Effector memory CD4-positive, alpha-beta T cell (primary cell): Measurements from ENCODE around the gene SUDS3.

Experiments
- DNase-seq, 3 donors: peaks; one replicate each; pipeline ENCODE4 v3.0.0-alpha.2; 2020
- H3K27ac ChIP-seq: 2 replicates; pipeline ENCODE4 v1.7.0; 2013; ENCODE audit warnings: mild to moderate bottlenecking, low read length, moderate library complexity; ENCODE audit not compliant: insufficient read depth, poor library complexity, severe bottlenecking
- H3K27me3 ChIP-seq: replicated peaks from 2 replicates; pipeline ENCODE4 v1.7.0; 2013; ENCODE audit warnings: mild to moderate bottlenecking, low read length; ENCODE audit not compliant: insufficient read depth, control insufficient read depth, poor library complexity, severe bottlenecking
- H3K36me3 ChIP-seq: 2 replicates; pipeline ENCODE4 v1.7.0; 2013; ENCODE audit warnings: mild to moderate bottlenecking, low read length, moderate library complexity; ENCODE audit not compliant: control insufficient read depth, insufficient read depth
- H3K4me1 ChIP-seq: 2 replicates; pipeline ENCODE4 v1.7.0; 2013; ENCODE audit warnings: low read length, mild to moderate bottlenecking; ENCODE audit not compliant: control insufficient read depth, insufficient read depth, poor library complexity, severe bottlenecking
- H3K4me3 ChIP-seq: 2 replicates; pipeline ENCODE4 v1.7.0; 2013; ENCODE audit warnings: low read length, low read depth, mild to moderate bottlenecking; ENCODE audit not compliant: insufficient read depth, poor library complexity, severe bottlenecking
- H3K9me3 ChIP-seq: 2 replicates; pipeline ENCODE4 v1.7.0; 2013; ENCODE audit warnings: mild to moderate bottlenecking, low read length, moderate library complexity; ENCODE audit not compliant: control insufficient read depth

SUDS3 gene

DNA sequence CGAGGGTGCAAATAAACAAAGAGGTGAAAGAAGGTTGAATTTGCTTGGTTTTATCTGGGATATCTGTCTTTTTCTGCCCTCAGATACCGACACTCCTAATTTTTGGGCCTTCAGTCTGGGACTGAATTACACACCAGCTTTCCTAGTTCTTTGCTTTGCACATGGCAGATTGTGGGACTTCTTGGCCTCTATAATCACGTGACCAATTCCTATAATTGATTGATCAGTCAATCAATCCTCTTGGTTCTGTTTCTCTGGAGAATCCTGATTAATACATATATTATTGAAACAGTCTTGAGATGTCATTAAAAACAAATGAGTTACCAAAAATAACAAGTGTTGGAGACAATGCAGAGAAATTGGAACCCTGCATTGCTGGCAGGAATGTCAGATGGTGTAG is 62.7 kb downstream of the SUDS3 start:
- Histone ChIP-seq H3K4me1 (no peaks in the 10 kb centered on the region), H3K36me3 (no peaks in the 10 kb centered on the region), H3K27me3 (no peaks in the 10 kb centered on the region), H3K4me3 (no peak overlapping the region), H3K27ac (no peak overlapping the region), H3K9me3 (no peaks in the 10 kb centered on the region)
- no peak for DNase-seq

DNA sequence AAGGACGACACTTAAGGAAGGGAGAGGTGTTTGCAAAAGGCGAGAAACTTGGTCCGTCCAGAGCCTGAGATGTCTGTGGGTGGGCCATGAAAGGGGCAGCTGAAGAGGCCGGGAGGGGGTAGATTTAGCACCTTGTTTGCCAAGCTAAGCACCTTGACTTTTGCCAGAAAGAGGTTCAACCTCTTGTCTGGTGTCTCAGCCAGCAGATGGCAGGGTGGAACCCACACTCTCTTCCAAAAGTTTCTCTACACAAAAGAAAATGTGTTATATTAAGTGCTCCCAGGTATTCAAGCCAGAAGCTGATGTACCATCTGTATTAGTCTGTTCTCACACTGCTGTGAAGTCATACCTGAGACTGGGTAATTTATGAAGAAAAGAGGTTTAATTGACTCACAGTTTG is 69.9 kb downstream of the SUDS3 start:
- H3K27me3 ChIP-seq: no peaks in the 10 kb centered on the region
- no peaks in the 10 kb centered on the region for H3K9me3 ChIP-seq
- no peak for DNase-seq
- H3K27ac ChIP-seq: no peak overlapping the region
- no peaks in the 10 kb centered on the region for H3K36me3 ChIP-seq
- no peak overlapping the region for H3K4me3 ChIP-seq
- H3K4me1 ChIP-seq: no peaks in the 10 kb centered on the region

DNA sequence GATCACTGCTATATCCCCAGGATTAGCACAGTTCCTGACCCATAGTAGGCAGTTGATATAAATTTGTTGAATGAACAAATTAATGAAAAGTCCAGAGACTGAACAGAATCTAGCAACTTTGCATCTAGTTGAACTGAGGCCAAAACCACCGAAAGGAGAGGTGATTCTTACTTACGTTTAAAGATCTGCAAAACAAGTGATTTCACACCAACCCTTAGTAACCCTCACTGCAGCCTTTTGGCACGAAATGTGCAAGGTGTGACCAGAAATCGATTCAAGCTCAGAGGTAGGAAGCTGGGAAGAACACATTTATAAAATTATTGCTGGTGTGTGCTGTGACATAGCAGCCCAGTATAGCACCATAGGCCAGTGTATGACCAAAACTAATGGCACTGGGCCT is 70.8 kb downstream of the SUDS3 start:
- H3K4me3 ChIP-seq: no peak overlapping the region
- no peaks in the 10 kb centered on the region for H3K4me1 ChIP-seq
- H3K9me3 ChIP-seq: no peaks in the 10 kb centered on the region
- H3K27ac ChIP-seq: no peak overlapping the region
- H3K27me3 ChIP-seq: no peaks in the 10 kb centered on the region
- no peaks in the 10 kb centered on the region for H3K36me3 ChIP-seq
- no peak for DNase-seq

DNA sequence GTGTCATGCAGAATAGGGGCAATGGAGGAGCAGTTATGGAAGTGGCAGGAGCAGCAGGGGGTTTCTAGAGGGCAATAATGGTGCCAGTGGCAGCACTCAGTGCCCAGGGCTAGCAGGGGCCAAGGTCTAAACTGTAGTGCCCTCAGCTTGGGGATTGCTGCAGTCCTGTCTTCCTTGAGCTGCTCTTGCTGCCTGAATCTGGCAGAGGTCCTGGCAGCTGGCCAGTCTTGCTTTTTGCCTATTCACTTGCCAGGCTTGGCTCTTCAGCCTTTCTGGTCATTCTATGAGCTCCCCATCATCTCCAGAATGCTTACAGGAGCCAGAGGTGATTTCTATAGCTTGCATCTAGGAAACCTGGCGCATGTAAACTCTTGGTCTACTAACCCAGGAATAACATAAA is 72.0 kb downstream of the SUDS3 start:
- no peaks in the 10 kb centered on the region for H3K27me3 ChIP-seq
- no peaks in the 10 kb centered on the region for H3K4me1 ChIP-seq
- no peaks in the 10 kb centered on the region for H3K9me3 ChIP-seq
- DNase-seq: no peak
- no peak overlapping the region for H3K4me3 ChIP-seq
- no peak overlapping the region for H3K27ac ChIP-seq
- H3K36me3 ChIP-seq: no peaks in the 10 kb centered on the region

DNA sequence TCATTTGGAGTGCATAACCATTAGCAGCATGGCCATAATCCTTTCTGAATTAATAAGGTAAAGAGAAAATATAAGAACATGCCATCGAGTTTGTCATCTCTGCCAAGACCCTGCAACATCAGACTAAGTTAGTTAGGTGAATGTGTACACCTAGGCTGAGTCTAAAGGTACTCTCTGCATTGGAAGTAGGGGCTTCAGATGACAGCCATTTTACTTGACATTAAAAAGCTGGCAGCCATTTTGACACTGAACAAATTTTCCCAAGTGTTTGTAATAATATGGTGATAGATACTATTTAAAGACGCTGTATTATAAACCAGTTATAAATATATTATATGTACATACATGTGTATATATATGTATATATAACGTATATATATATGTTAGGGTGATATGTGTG is 79.0 kb downstream of the SUDS3 start:
- H3K27me3 ChIP-seq: no peaks in the 10 kb centered on the region

DNA sequence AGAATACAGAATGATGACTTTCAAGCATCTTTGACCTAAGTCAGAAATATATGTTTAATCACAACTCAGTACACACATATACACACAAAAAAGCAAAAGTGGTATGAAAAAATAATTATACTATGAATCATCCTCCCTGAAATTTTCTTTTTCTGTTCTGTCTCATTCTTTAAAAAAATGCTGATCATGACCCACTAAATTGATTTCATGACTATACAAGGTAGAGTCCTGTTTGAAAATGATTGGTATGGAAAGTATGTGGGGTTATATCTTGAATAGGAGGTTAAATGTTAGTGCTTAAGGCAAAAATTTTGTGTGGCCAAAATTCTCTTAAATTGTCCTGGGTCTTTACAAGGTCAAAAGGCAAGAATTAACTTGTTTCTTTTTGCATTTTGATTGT is 80.4 kb downstream of the SUDS3 start:
- H3K9me3 ChIP-seq: no peaks in the 10 kb centered on the region
- no peaks in the 10 kb centered on the region for H3K4me1 ChIP-seq
- H3K36me3 ChIP-seq: no peaks in the 10 kb centered on the region
- DNase-seq: no peak
- H3K27me3 ChIP-seq: no peaks in the 10 kb centered on the region
- no peak overlapping the region for H3K4me3 ChIP-seq
- no peak overlapping the region for H3K27ac ChIP-seq

More for the DNA sequence above, 79.0 kb downstream of the SUDS3 start:
- H3K4me1 ChIP-seq: no peaks in the 10 kb centered on the region
- no peak overlapping the region for H3K4me3 ChIP-seq
- DNase-seq: no peak
- H3K27ac ChIP-seq: no peak overlapping the region
- no peaks in the 10 kb centered on the region for H3K9me3 ChIP-seq
- no peaks in the 10 kb centered on the region for H3K36me3 ChIP-seq

DNA sequence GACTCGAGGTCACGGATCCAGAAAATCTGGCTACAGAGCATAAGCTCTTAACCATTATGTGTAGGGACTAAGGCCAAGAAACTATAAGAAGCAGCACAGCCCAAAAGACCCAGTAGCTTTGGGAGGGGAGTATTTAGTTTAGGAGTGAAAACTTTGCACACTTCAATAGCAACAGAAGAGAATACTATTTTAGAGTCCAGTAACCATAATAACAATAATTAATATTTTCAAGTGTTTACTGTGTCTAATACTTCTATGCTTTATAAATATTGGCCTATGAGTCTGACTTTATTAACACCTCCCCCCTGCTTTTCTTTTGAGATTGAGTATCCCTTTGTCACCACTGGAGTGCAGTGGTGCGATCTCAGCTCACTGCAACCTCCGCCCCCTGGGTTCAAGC is 82.8 kb downstream of the SUDS3 start:
- Histone ChIP-seq H3K9me3 (no peaks in the 10 kb centered on the region), H3K27ac (no peak overlapping the region), H3K27me3 (no peaks in the 10 kb centered on the region), H3K36me3 (no peaks in the 10 kb centered on the region), H3K4me3 (no peak overlapping the region), H3K4me1 (no peaks in the 10 kb centered on the region)
- DNase-seq: no peak

DNA sequence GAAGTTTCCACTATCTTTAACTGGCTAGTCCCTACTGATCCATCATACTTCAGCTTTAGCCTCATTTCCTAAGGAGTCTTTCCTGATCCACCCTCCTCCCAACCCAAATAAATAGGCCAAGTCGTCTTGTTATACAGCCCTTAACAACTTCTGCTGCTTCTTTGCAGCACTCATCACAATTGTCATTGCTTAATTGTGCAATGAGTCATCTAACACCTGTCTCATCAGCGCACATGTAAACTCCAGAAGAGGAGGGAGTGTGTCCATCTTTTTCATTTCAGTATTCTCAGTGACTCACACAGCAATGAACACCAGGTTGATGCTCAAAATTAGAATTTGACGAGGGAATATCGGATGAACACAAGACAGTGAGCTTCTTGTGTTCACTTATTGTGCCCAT is 87.3 kb downstream of the SUDS3 start:
- no peak overlapping the region for H3K27ac ChIP-seq
- H3K4me1 ChIP-seq: no peaks in the 10 kb centered on the region
- no peak overlapping the region for H3K4me3 ChIP-seq
- no peak for DNase-seq
- no peaks in the 10 kb centered on the region for H3K36me3 ChIP-seq
- H3K9me3 ChIP-seq: no peaks in the 10 kb centered on the region
- H3K27me3 ChIP-seq: no peaks in the 10 kb centered on the region

DNA sequence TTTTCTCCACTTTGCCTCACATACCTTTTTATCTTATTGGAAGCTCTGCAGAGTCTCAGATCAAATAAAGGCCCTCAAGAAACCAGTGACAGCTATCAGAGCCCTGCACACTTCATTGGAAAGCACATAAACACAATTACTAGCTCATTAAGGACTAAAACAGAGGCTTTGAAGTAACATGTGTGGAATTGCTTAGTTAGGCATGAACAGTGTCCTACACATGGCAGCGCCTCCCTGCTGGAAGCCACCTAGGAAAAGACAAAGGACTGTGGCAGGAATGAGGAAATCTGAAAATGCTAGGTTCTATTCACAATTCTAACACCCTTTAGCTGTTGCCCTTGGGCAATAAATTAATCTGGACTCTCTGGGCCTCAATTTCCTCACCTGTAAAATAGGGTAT is 89.4 kb downstream of the SUDS3 start:
- no peaks in the 10 kb centered on the region for H3K36me3 ChIP-seq
- H3K27ac ChIP-seq: no peak overlapping the region
- H3K4me3 ChIP-seq: no peak overlapping the region
- no peaks in the 10 kb centered on the region for H3K4me1 ChIP-seq
- no peak for DNase-seq
- H3K9me3 ChIP-seq: no peaks in the 10 kb centered on the region
- no peaks in the 10 kb centered on the region for H3K27me3 ChIP-seq
